GM12878 (cell line): ENCODE measurements around the gene ME3.

ENCODE experiments used
- BACH1 ChIP-seq: fragments of 450-650 bp; IDR thresholded peaks from 2 replicates; pipeline ENCODE4 v1.6.1; 2017; ENCODE audit warnings: mild to moderate bottlenecking, borderline replicate concordance
- BMI1 ChIP-seq: fragments of 450-650 bp; IDR thresholded peaks from 2 replicates; pipeline ENCODE4 v1.6.1; 2016; ENCODE audit warnings: mild to moderate bottlenecking, moderate library complexity, borderline replicate concordance
- CBX5 ChIP-seq: sonication (generic); IDR thresholded peaks from 2 replicates; pipeline ENCODE4 v1.6.1; 2016; ENCODE audit warnings: low read depth, moderate library complexity, mild to moderate bottlenecking, inconsistent platforms
- CTCF ChIP-seq, 3 experiments: IDR thresholded peaks in 2 of 3; conservative IDR thresholded peaks in 1 of 3; 2 replicates each; pipeline ENCODE4 v1.5.1; 2011; ENCODE audit warnings: low read depth in 3 of 3, low read length in 3 of 3, mild to moderate bottlenecking in 3 of 3, control low read depth in 2 of 3, moderate library complexity in 2 of 3, inconsistent platforms in 1 of 3, mixed read lengths in 1 of 3; ENCODE audit not compliant: control insufficient read depth in 2 of 3, insufficient read depth in 1 of 3; ENCODE audit errors: extremely low read depth in 1 of 3
- CUX1 ChIP-seq: IDR thresholded peaks from 2 replicates; pipeline ENCODE4 v1.6.1; 2012; ENCODE audit warnings: improper control_type of control experiment, low read depth, low read length; ENCODE audit not compliant: insufficient replicate concordance
- DPF2 ChIP-seq: fragments of 450-650 bp; IDR thresholded peaks from 2 replicates; pipeline ENCODE4 v1.6.1; 2017; ENCODE audit warnings: mild to moderate bottlenecking
- E4F1 ChIP-seq: fragments of 450-650 bp; IDR thresholded peaks from 2 replicates; pipeline ENCODE4 v1.6.1; 2018; ENCODE audit warnings: borderline replicate concordance, mild to moderate bottlenecking; ENCODE audit not compliant: partially characterized antibody
- EZH2 ChIP-seq: IDR thresholded peaks from 2 replicates; pipeline ENCODE4 v1.6.1; 2012; ENCODE audit warnings: low read depth, mild to moderate bottlenecking, control low read depth, inconsistent platforms, low read length, borderline replicate concordance; ENCODE audit not compliant: control insufficient read depth
- GATAD2B ChIP-seq: fragments of 450-650 bp; conservative IDR thresholded peaks from 2 replicates; pipeline ENCODE4 v1.6.1; 2017; ENCODE audit warnings: low read depth, mild to moderate bottlenecking, moderate library complexity
- JUNB ChIP-seq: IDR thresholded peaks from 2 replicates; pipeline ENCODE4 v1.6.1; 2016; ENCODE audit warnings: antibody characterized with exemption, mild to moderate bottlenecking
- POLR2A ChIP-seq: IDR thresholded peaks from 2 replicates; pipeline ENCODE4 v1.6.1; 2011; ENCODE audit warnings: low read depth, mild to moderate bottlenecking, low read length
- SUZ12 ChIP-seq: fragments of 200-600 bp; sonication (generic); IDR thresholded peaks from one replicate; pipeline ENCODE4 v1.6.1; 2018; ENCODE audit warnings: antibody characterized with exemption, mild to moderate bottlenecking; ENCODE audit not compliant: unreplicated experiment
- TAF1 ChIP-seq: IDR thresholded peaks from 2 replicates; pipeline ENCODE4 v1.6.1; 2011; ENCODE audit warnings: mild to moderate bottlenecking, low read depth, low read length, borderline replicate concordance
- TBL1XR1 ChIP-seq: IDR thresholded peaks from 2 replicates; pipeline ENCODE4 v1.6.1; 2012; ENCODE audit warnings: low read depth, low read length, improper control_type of control experiment

GRCh38 chr11:86676010-86676409 lies 3.6 kb upstream of the ME3 start:
- no peak for TF ChIP-seq EZH2
- TF ChIP-seq CTCF (IDR thresholded peaks at IDR 0.05 in 2 of 3, conservative IDR thresholded peaks at IDR 0.05 in 1 of 3; ENCODE audit: control insufficient read depth in 2 of 3, extremely low read depth in 1 of 3, insufficient read depth in 1 of 3, low read depth in 3 of 3, low read length in 3 of 3): no peak
- TF ChIP-seq TAF1: no peak
- TF ChIP-seq DPF2: no peak
- no peak for TF ChIP-seq E4F1
- no peak for TF ChIP-seq POLR2A
- no peak for TF ChIP-seq SUZ12
- no peak for TF ChIP-seq GATAD2B
- TF ChIP-seq BACH1: no peak
- no peak for TF ChIP-seq BMI1
- TF ChIP-seq CUX1: no peak
- TF ChIP-seq CBX5: no peak
- TF ChIP-seq TBL1XR1: no peak
- TF ChIP-seq JUNB: no peak
